ENCODE results near the gene UCP3.

DNA sequence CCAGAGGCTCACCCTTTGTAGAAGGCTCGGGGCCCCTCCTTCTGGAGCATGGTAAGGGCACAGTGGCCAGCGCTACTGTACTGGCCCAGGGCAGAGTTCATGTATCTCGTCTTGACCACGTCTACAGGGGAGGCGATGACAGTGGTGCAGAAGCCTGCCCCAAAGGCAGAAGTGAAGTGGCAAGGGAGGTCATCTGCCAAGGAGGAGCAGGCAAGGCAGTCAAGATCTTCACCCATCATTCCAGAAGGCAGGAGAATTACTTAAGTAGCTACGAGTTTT is 33.5 kb downstream of the UCP3 start:
- TF ChIP-seq POLR2AphosphoS5 (IDR thresholded peaks at IDR 0.05): no peak
- TF ChIP-seq POLR2A (IDR thresholded peaks at IDR 0.05): no peak
- no peak for TF ChIP-seq CTCF (IDR thresholded peaks at IDR 0.05)
- TF ChIP-seq EP300 (IDR thresholded peaks at IDR 0.05): no peak
